Stimulated activated CD8-positive, alpha-beta memory T cell treated with anti-CD3 and anti-CD28 coated beads, Interleukin-12 subunit alpha, Interleukin-12 subunit beta, amount 100 ng/mL, for 1 hour (primary cell): ENCODE results near the gene ZNF81.
"Not testable (repeated sequence)": the region's sequence is repeated elsewhere in the genome, so short reads cannot be mapped to it uniquely, and the experiment has no call there.

Experiments used
- DNase-seq: peaks from one replicate; pipeline ENCODE4 v3.0.0-alpha.2; 2020; ENCODE audit warnings: low read depth

ZNF81 gene

GRCh38 chrX:47936224-47936939, 99.7 kb downstream of the ZNF81 start:
- no peak for DNase-seq

- DNase-seq = no peak
Measured at GRCh38 chrX:47936940-47937317, 100.2 kb downstream of the ZNF81 start.

- no peak for DNase-seq
Measured at GRCh38 chrX:47940448-47940847, 103.7 kb downstream of the ZNF81 start.

- no peak for DNase-seq
Measured at GRCh38 chrX:47941423-47941822, 104.7 kb downstream of the ZNF81 start.

GRCh38 chrX:47955295-47955694, 118.6 kb downstream of the ZNF81 start:
- DNase-seq = not testable (repeated sequence)

- no peak for DNase-seq
Measured at GRCh38 chrX:47956016-47956415, 119.3 kb downstream of the ZNF81 start.

GRCh38 chrX:47958206-47958605, 121.5 kb downstream of the ZNF81 start:
- DNase-seq = not testable (repeated sequence)

GRCh38 chrX:47958761-47959342, 122.2 kb downstream of the ZNF81 start:
- DNase-seq = no peak

- DNase-seq = no peak
Measured at GRCh38 chrX:47960406-47960805, 123.7 kb downstream of the ZNF81 start.

GRCh38 chrX:47961830-47962229, 125.1 kb downstream of the ZNF81 start:
- not testable (repeated sequence) for DNase-seq

- DNase-seq = not testable (repeated sequence)
Measured at GRCh38 chrX:47965526-47965925, 128.8 kb downstream of the ZNF81 start.
